Measurements from ENCODE around the gene FOSL2.
A peak's percentile ranks its signal among the peaks of the same experiment; 100 is the strongest.

FOSL2 gene

GRCh38 chr2:28392297-28393113 lies at the start of gene FOSL2:
Gene FOSL2, plus strand, starts transcription at chr2:28392858. Its CDS starts 863 bp downstream, at chr2:28393721.
- Histone ChIP-seq H3K4me3 (ENCODE audit: low read depth in 1 of 5, low read length in 5 of 5) (peak within 1 kb of the TSS; percentile 91 to 98 (median 95)), H3K4me1 (ENCODE audit: control insufficient read depth in 5 of 5, insufficient read depth in 5 of 5, low read length in 5 of 5) (peaks cover 13 to 50% (median 42%) of the 10 kb centered on the region in 5 donors), H3K9ac (ENCODE audit: low read length in 5 of 5) (peak within 1 kb of the TSS; percentile 59 to 100 (median 96)), H3K27me3 (ENCODE audit: control insufficient read depth in 5 of 5, insufficient read depth in 4 of 5, low read length in 5 of 5) (peaks cover 0 to 3% (median 0%) of the 10 kb centered on the region in 5 donors), H3K36me3 (ENCODE audit: control insufficient read depth in 5 of 5, insufficient read depth in 5 of 5, low read length in 5 of 5) (no peaks in the 10 kb centered on the region), H3K9me3 (ENCODE audit: control insufficient read depth in 5 of 5, low read length in 5 of 5) (no peaks in the 10 kb centered on the region), H3K27ac (ENCODE audit: low read depth, low read length) (peak within 1 kb of the TSS; percentile 100)

- no peaks in the 10 kb centered on the region for H3K9me3 ChIP-seq (ENCODE audit: control insufficient read depth in 5 of 5, low read length in 5 of 5)
- H3K36me3 ChIP-seq (ENCODE audit: control insufficient read depth in 5 of 5, insufficient read depth in 5 of 5, low read length in 5 of 5), result peaks cover 0 to 4% (median 0%) of the 10 kb centered on the region in 5 donors
- no peak overlapping the region for H3K9ac ChIP-seq (ENCODE audit: low read length in 5 of 5)
- H3K4me3 ChIP-seq (ENCODE audit: low read depth in 1 of 5, low read length in 5 of 5), result no peak overlapping the region
- H3K27ac ChIP-seq (ENCODE audit: low read depth, low read length), result peak overlapping the region; percentile 72
- H3K27me3 ChIP-seq (ENCODE audit: control insufficient read depth in 5 of 5, insufficient read depth in 4 of 5, low read length in 5 of 5), result peaks cover 0 to 3% (median 0%) of the 10 kb centered on the region in 5 donors
- H3K4me1 ChIP-seq (ENCODE audit: control insufficient read depth in 5 of 5, insufficient read depth in 5 of 5, low read length in 5 of 5), result peaks cover 8 to 41% (median 27%) of the 10 kb centered on the region in 5 donors
Measured at GRCh38 chr2:28343184-28343942, 49.3 kb upstream of the FOSL2 start.

- Histone ChIP-seq H3K36me3 (ENCODE audit: control insufficient read depth in 5 of 5, insufficient read depth in 5 of 5, low read length in 5 of 5) (peaks cover 0 to 4% (median 0%) of the 10 kb centered on the region in 5 donors), H3K27me3 (ENCODE audit: control insufficient read depth in 5 of 5, insufficient read depth in 4 of 5, low read length in 5 of 5) (peaks cover 0 to 3% (median 0%) of the 10 kb centered on the region in 5 donors), H3K9me3 (ENCODE audit: control insufficient read depth in 5 of 5, low read length in 5 of 5) (no peaks in the 10 kb centered on the region), H3K27ac (ENCODE audit: low read depth, low read length) (no peak overlapping the region), H3K4me3 (ENCODE audit: low read depth in 1 of 5, low read length in 5 of 5) (no peak overlapping the region), H3K4me1 (ENCODE audit: control insufficient read depth in 5 of 5, insufficient read depth in 5 of 5, low read length in 5 of 5) (peaks cover 5 to 35% (median 20%) of the 10 kb centered on the region in 5 donors), H3K9ac (ENCODE audit: low read length in 5 of 5) (no peak overlapping the region)
Measured at GRCh38 chr2:28343971-28344715, 48.5 kb upstream of the FOSL2 start.

GRCh38 chr2:28344756-28345373 lies 47.8 kb upstream of the FOSL2 start:
- Histone ChIP-seq H3K27ac (ENCODE audit: low read depth, low read length) (no peak overlapping the region), H3K4me1 (ENCODE audit: control insufficient read depth in 5 of 5, insufficient read depth in 5 of 5, low read length in 5 of 5) (peaks cover 5 to 35% (median 20%) of the 10 kb centered on the region in 5 donors), H3K9me3 (ENCODE audit: control insufficient read depth in 5 of 5, low read length in 5 of 5) (no peaks in the 10 kb centered on the region), H3K27me3 (ENCODE audit: control insufficient read depth in 5 of 5, insufficient read depth in 4 of 5, low read length in 5 of 5) (peaks cover 0 to 3% (median 0%) of the 10 kb centered on the region in 5 donors), H3K4me3 (ENCODE audit: low read depth in 1 of 5, low read length in 5 of 5) (no peak overlapping the region), H3K9ac (ENCODE audit: low read length in 5 of 5) (no peak overlapping the region), H3K36me3 (ENCODE audit: control insufficient read depth in 5 of 5, insufficient read depth in 5 of 5, low read length in 5 of 5) (no peaks in the 10 kb centered on the region)

- Histone ChIP-seq H3K27me3 (ENCODE audit: control insufficient read depth in 5 of 5, insufficient read depth in 4 of 5, low read length in 5 of 5) (peaks cover 0 to 3% (median 0%) of the 10 kb centered on the region in 5 donors), H3K9ac (ENCODE audit: low read length in 5 of 5) (no peak overlapping the region), H3K27ac (ENCODE audit: low read depth, low read length) (no peak overlapping the region), H3K4me1 (ENCODE audit: control insufficient read depth in 5 of 5, insufficient read depth in 5 of 5, low read length in 5 of 5) (peaks cover 5 to 34% (median 19%) of the 10 kb centered on the region in 5 donors), H3K9me3 (ENCODE audit: control insufficient read depth in 5 of 5, low read length in 5 of 5) (no peaks in the 10 kb centered on the region), H3K4me3 (ENCODE audit: low read depth in 1 of 5, low read length in 5 of 5) (no peak overlapping the region), H3K36me3 (ENCODE audit: control insufficient read depth in 5 of 5, insufficient read depth in 5 of 5, low read length in 5 of 5) (no peaks in the 10 kb centered on the region)
Measured at GRCh38 chr2:28345619-28346018, 47.0 kb upstream of the FOSL2 start.

GRCh38 chr2:28346587-28346986 lies 46.1 kb upstream of the FOSL2 start:
- Histone ChIP-seq H3K36me3 (ENCODE audit: control insufficient read depth in 5 of 5, insufficient read depth in 5 of 5, low read length in 5 of 5) (no peaks in the 10 kb centered on the region), H3K4me1 (ENCODE audit: control insufficient read depth in 5 of 5, insufficient read depth in 5 of 5, low read length in 5 of 5) (peaks cover 5 to 33% (median 19%) of the 10 kb centered on the region in 5 donors), H3K27ac (ENCODE audit: low read depth, low read length) (no peak overlapping the region), H3K27me3 (ENCODE audit: control insufficient read depth in 5 of 5, insufficient read depth in 4 of 5, low read length in 5 of 5) (peaks cover 0 to 3% (median 0%) of the 10 kb centered on the region in 5 donors), H3K9me3 (ENCODE audit: control insufficient read depth in 5 of 5, low read length in 5 of 5) (no peaks in the 10 kb centered on the region), H3K9ac (ENCODE audit: low read length in 5 of 5) (no peak overlapping the region), H3K4me3 (ENCODE audit: low read depth in 1 of 5, low read length in 5 of 5) (no peak overlapping the region)

- Histone ChIP-seq H3K4me3 (ENCODE audit: low read depth in 1 of 5, low read length in 5 of 5) (no peak overlapping the region), H3K4me1 (ENCODE audit: control insufficient read depth in 5 of 5, insufficient read depth in 5 of 5, low read length in 5 of 5) (peaks cover 5 to 30% (median 17%) of the 10 kb centered on the region in 5 donors), H3K9me3 (ENCODE audit: control insufficient read depth in 5 of 5, low read length in 5 of 5) (no peaks in the 10 kb centered on the region), H3K9ac (ENCODE audit: low read length in 5 of 5) (no peak overlapping the region), H3K36me3 (ENCODE audit: control insufficient read depth in 5 of 5, insufficient read depth in 5 of 5, low read length in 5 of 5) (no peaks in the 10 kb centered on the region), H3K27ac (ENCODE audit: low read depth, low read length) (no peak overlapping the region), H3K27me3 (ENCODE audit: control insufficient read depth in 5 of 5, insufficient read depth in 4 of 5, low read length in 5 of 5) (peaks cover 0 to 3% (median 0%) of the 10 kb centered on the region in 5 donors)
Measured at GRCh38 chr2:28347193-28347592, 45.5 kb upstream of the FOSL2 start.

- Histone ChIP-seq H3K4me1 (ENCODE audit: control insufficient read depth in 5 of 5, insufficient read depth in 5 of 5, low read length in 5 of 5) (peaks cover 3 to 30% (median 14%) of the 10 kb centered on the region in 5 donors), H3K9ac (ENCODE audit: low read length in 5 of 5) (peak overlapping the region in 1 of 5 donors; percentile 55), H3K27ac (ENCODE audit: low read depth, low read length) (no peak overlapping the region)
Measured at GRCh38 chr2:28347596-28347995, 45.1 kb upstream of the FOSL2 start.

GRCh38 chr2:28348149-28348567 lies 44.5 kb upstream of the FOSL2 start:
- no peak overlapping the region for H3K27ac ChIP-seq (ENCODE audit: low read depth, low read length)
- H3K36me3 ChIP-seq (ENCODE audit: control insufficient read depth in 5 of 5, insufficient read depth in 5 of 5, low read length in 5 of 5), result no peaks in the 10 kb centered on the region
- peak overlapping the region in 1 of 5 donors; percentile 24 for H3K4me3 ChIP-seq (ENCODE audit: low read depth in 1 of 5, low read length in 5 of 5)
- H3K4me1 ChIP-seq (ENCODE audit: control insufficient read depth in 5 of 5, insufficient read depth in 5 of 5, low read length in 5 of 5), result peaks cover 0 to 25% (median 9%) of the 10 kb centered on the region in 5 donors
- peaks cover 0 to 3% (median 0%) of the 10 kb centered on the region in 5 donors for H3K27me3 ChIP-seq (ENCODE audit: control insufficient read depth in 5 of 5, insufficient read depth in 4 of 5, low read length in 5 of 5)
- no peaks in the 10 kb centered on the region for H3K9me3 ChIP-seq (ENCODE audit: control insufficient read depth in 5 of 5, low read length in 5 of 5)
- H3K9ac ChIP-seq (ENCODE audit: low read length in 5 of 5), result peak overlapping the region in 1 of 5 donors; percentile 55

More at GRCh38 chr2:28347596-28347995, 45.1 kb upstream of the FOSL2 start:
- Histone ChIP-seq H3K36me3 (ENCODE audit: control insufficient read depth in 5 of 5, insufficient read depth in 5 of 5, low read length in 5 of 5) (no peaks in the 10 kb centered on the region), H3K9me3 (ENCODE audit: control insufficient read depth in 5 of 5, low read length in 5 of 5) (no peaks in the 10 kb centered on the region), H3K27me3 (ENCODE audit: control insufficient read depth in 5 of 5, insufficient read depth in 4 of 5, low read length in 5 of 5) (peaks cover 0 to 3% (median 0%) of the 10 kb centered on the region in 5 donors), H3K4me3 (ENCODE audit: low read depth in 1 of 5, low read length in 5 of 5) (peak overlapping the region in 2 of 5 donors; percentile 13 to 24)

Data from subcutaneous abdominal adipose tissue (tissue), 5 donors.